ENCODE results near the gene ATAD3C.

DNA sequence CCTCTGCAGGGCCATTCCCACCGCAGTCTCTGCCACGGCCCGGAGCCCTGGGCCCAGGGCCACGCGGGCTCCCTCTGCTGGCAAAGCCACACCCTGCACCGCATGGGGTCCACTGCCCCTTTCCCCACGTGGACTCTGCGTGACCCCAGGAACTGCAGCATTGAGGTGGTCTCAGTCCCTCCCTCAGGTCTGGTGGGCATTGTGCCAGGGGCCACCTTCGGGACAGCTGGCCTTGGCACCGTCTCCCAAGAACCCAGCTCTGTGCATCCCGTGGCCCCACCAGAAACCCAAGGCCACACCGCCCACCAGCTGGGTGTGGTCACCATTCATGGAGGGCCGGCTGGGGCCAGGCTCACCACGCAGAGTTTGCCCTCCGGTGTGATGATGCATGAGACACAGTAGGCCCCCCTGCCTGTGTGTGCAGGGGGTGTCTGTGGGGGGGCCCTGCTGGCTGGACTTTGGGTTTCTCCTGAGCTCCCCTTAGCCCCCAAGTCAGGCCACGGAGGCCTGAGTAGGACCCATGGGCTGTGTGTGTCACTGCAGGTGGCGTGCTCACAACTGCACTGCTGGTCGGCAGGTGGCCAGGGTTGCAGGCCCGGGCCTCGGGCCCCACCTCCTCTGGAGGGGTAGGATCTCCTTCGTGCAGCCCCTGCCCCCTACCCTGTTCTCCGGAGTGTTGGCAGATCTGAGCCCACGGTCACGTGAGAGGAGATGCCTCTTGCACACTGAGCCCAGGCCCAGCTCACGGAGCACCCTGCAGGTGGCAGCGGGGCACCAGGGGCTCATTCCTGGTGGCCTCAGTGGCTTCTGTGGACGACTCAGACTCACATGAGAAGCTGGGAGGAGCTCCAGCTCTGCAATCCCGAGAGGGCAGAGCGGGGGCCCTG lies 8.2 kb upstream of the ATAD3C start:
- TF ChIP-seq RCOR1 (IDR thresholded peaks at IDR 0.05; ENCODE audit: insufficient replicate concordance, low read length) (no peak), CEBPB (IDR thresholded peaks at IDR 0.05; ENCODE audit: low read depth, low read length) (no peak), POLR2A (IDR thresholded peaks at IDR 0.05; ENCODE audit: low read depth, low read length) (0 out of 2 replicates have a peak, but pooled peaks have one; percentile 19), SMC3 (IDR thresholded peaks at IDR 0.05; ENCODE audit: low read depth, low read length) (peak; percentile 71), BHLHE40 (IDR thresholded peaks at IDR 0.05; ENCODE audit: low read depth, low read length) (no peak), USF2 (IDR thresholded peaks at IDR 0.05; ENCODE audit: low read depth, low read length) (0 out of 2 replicates have a peak, but pooled peaks have one; percentile 13), MAZ (IDR thresholded peaks at IDR 0.05; ENCODE audit: borderline replicate concordance, low read depth, low read length) (no peak), RFX5 (IDR thresholded peaks at IDR 0.05; ENCODE audit: low read depth, low read length) (no peak), RAD21 (IDR thresholded peaks at IDR 0.05; ENCODE audit: low read length) (peak; percentile 77)
- TF ChIP-seq, protein P1, sequence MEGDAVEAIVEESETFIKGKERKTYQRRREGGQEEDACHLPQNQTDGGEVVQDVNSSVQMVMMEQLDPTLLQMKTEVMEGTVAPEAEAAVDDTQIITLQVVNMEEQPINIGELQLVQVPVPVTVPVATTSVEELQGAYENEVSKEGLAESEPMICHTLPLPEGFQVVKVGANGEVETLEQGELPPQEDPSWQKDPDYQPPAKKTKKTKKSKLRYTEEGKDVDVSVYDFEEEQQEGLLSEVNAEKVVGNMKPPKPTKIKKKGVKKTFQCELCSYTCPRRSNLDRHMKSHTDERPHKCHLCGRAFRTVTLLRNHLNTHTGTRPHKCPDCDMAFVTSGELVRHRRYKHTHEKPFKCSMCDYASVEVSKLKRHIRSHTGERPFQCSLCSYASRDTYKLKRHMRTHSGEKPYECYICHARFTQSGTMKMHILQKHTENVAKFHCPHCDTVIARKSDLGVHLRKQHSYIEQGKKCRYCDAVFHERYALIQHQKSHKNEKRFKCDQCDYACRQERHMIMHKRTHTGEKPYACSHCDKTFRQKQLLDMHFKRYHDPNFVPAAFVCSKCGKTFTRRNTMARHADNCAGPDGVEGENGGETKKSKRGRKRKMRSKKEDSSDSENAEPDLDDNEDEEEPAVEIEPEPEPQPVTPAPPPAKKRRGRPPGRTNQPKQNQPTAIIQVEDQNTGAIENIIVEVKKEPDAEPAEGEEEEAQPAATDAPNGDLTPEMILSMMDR (conservative IDR thresholded peaks at IDR 0.05; ENCODE audit: low read depth, low read length): peak; percentile 75
